ENCODE results near the gene TMEM176A.

GRCh38 chr7:150769768-150770167 lies 30.8 kb upstream of the TMEM176A start:
- TF ChIP-seq CTCF (IDR thresholded peaks at IDR 0.05; ENCODE audit: low read depth, low read length) (no peak), MYC (IDR thresholded peaks at IDR 0.05; ENCODE audit: low read depth, low read length) (no peak), POLR2A (IDR thresholded peaks at IDR 0.05; ENCODE audit: extremely low read depth, insufficient read length) (no peak)

Measured in NB4 (cell line).